ENCODE data around the gene CCDC87.

- no peak for TF ChIP-seq EP300 (IDR thresholded peaks at IDR 0.05; ENCODE audit: low read depth)
- no peak for TF ChIP-seq CTCF (IDR thresholded peaks at IDR 0.05)
Measured at GRCh38 chr11:66562907-66563583, 29.8 kb downstream of the CCDC87 start.

Data from transverse colon (tissue), 3 donors.